Measurements from ENCODE around the gene HP.
A peak's percentile ranks its signal among the peaks of the same experiment; 100 is the strongest.
"Not testable (repeated sequence)": the region's sequence is repeated elsewhere in the genome, so short reads cannot be mapped to it uniquely, and the experiment has no call there.

HP gene

GRCh38 chr16:72043058-72043457 lies 11.2 kb upstream of the HP start:
- DNase-seq (ENCODE audit: low spot score), result no peak

- no peak for DNase-seq (ENCODE audit: low spot score)
Observed at GRCh38 chr16:72043539-72043938, 10.8 kb upstream of the HP start.

GRCh38 chr16:72044296-72044695 lies 10.0 kb upstream of the HP start:
- DNase-seq (ENCODE audit: low spot score), result no peak

GRCh38 chr16:72044825-72045359 lies 9.4 kb upstream of the HP start:
- DNase-seq (ENCODE audit: low spot score), result no peak

GRCh38 chr16:72049110-72049509 lies 5.2 kb upstream of the HP start:
- DNase-seq (ENCODE audit: low spot score), result no peak

GRCh38 chr16:72050769-72051464 lies 3.4 kb upstream of the HP start:
- DNase-seq (ENCODE audit: low spot score), result no peak

- no peak for DNase-seq (ENCODE audit: low spot score)
Observed at GRCh38 chr16:72051818-72052217, 2.5 kb upstream of the HP start.

- no peak for DNase-seq (ENCODE audit: low spot score)
Observed at GRCh38 chr16:72055911-72056310, 1.6 kb downstream of the HP start.

- DNase-seq (ENCODE audit: low spot score), result not testable (repeated sequence)
Observed at GRCh38 chr16:72057313-72057712, 3.0 kb downstream of the HP start.

GRCh38 chr16:72059060-72059459 lies 4.8 kb downstream of the HP start:
- not testable (repeated sequence) for DNase-seq (ENCODE audit: low spot score)

- no peak for DNase-seq (ENCODE audit: low spot score)
Observed at GRCh38 chr16:72060405-72060804, 6.1 kb downstream of the HP start.

GRCh38 chr16:72061564-72061963 lies 7.3 kb downstream of the HP start:
- DNase-seq (ENCODE audit: low spot score), result no peak

GRCh38 chr16:72064361-72064894 lies 10.1 kb downstream of the HP start:
- no peak for DNase-seq (ENCODE audit: low spot score)

- peak; percentile 6 for DNase-seq (ENCODE audit: low spot score)
Observed at GRCh38 chr16:72066747-72067146, 12.4 kb downstream of the HP start.

GRCh38 chr16:72068930-72069329 lies 14.6 kb downstream of the HP start:
- no peak for DNase-seq (ENCODE audit: low spot score)

GRCh38 chr16:72072514-72073342 lies 18.4 kb downstream of the HP start:
- DNase-seq (ENCODE audit: low spot score), result no peak

- DNase-seq (ENCODE audit: low spot score), result no peak
Observed at GRCh38 chr16:72073560-72074230, 19.4 kb downstream of the HP start.

GRCh38 chr16:72075067-72075466 lies 20.8 kb downstream of the HP start:
- DNase-seq (ENCODE audit: low spot score), result not testable (repeated sequence)

GRCh38 chr16:72076991-72077706 lies 22.8 kb downstream of the HP start:
- not testable (repeated sequence) for DNase-seq (ENCODE audit: low spot score)

- DNase-seq (ENCODE audit: low spot score), result no peak
Observed at GRCh38 chr16:72083778-72084404, 29.6 kb downstream of the HP start.

GRCh38 chr16:72084445-72084844 lies 30.1 kb downstream of the HP start:
- no peak for DNase-seq (ENCODE audit: low spot score)

All from CD4-positive, alpha-beta T cell treated with Interleukin-15 for 4 hours (primary cell).